Body of pancreas (tissue), 4 donors: Measurements from ENCODE around the gene COMP. TPM values are rescaled to one million over a fixed set of nuclear protein-coding genes. Genes with fewer than 3 reads are reported as not detected.

Experiments
- ATAC-seq: fragments of 150-250 bp; one replicate; pipeline ENCODE4 v1.9.1; 2016
- DNase-seq, 4 donors: peaks; one replicate each; pipeline ENCODE4 v3.0.0-alpha.2; 2019
- H3K27ac ChIP-seq, 4 donors: fragments of 200-600 bp; sonication (generic); 1 replicate in 3 of 4; 2 replicates in 1 of 4; pipeline versions ENCODE4 v1.5.1 to v1.6.1; 2016 to 2019; ENCODE audit warnings: mild to moderate bottlenecking in 1 of 4, mixed read lengths in 1 of 4, moderate library complexity in 1 of 4
- H3K27me3 ChIP-seq, 2 donors: fragments of 200-600 bp; sonication (generic); one replicate each; pipeline ENCODE4 v1.6.0; 2016; ENCODE audit warnings: mild to moderate bottlenecking in 1 of 2
- H3K36me3 ChIP-seq, 2 donors: fragments of 200-600 bp; sonication (generic); replicated peaks in 1 of 2; 2 replicates each; pipeline ENCODE4 v1.5.1; 2016; ENCODE audit warnings: low read depth in 2 of 2; ENCODE audit not compliant: insufficient read depth in 1 of 2
- H3K4me1 ChIP-seq: fragments of 200-600 bp; sonication (generic); one replicate; pipeline ENCODE4 v1.6.0; 2016
- H3K4me3 ChIP-seq, 2 donors: fragments of 200-600 bp; sonication (generic); 1 replicate in 1 of 2; 2 replicates in 1 of 2; pipeline ENCODE4 v1.5.1; 2016 to 2019
- H3K9me3 ChIP-seq, 3 donors: fragments of 200-600 bp; sonication (generic); 1 replicate in 2 of 3; 2 replicates in 1 of 3; pipeline ENCODE4 v1.5.1; 2016
- CTCF ChIP-seq, 7 experiments: fragments of 450-650 bp in 4 of 7; fragments of 200-600 bp in 3 of 7; sonication (generic) in 3 of 7; IDR thresholded peaks; one replicate each; pipeline ENCODE4 v1.5.1; 2016 to 2019; ENCODE audit warnings: antibody characterized with exemption in 7 of 7
- POLR2A ChIP-seq, 3 donors: fragments of 450-650 bp; IDR thresholded peaks; one replicate each; pipeline ENCODE4 v1.6.1; 2016; ENCODE audit warnings: antibody characterized with exemption in 3 of 3, mild to moderate bottlenecking in 2 of 3
- WGBS, 2 donors: methylation state at CpG; one replicate each; pipeline ENCODE4 v1.1.5; 2017; 5-methylcytosine and 5-hydroxymethylcytosine counted together
- intact Hi-C: fragments of 100-400 bp; cut with DNase I; formaldehyde crosslinking; loops from one replicate; pipeline ENCODE4 v1.15.1; 2023
- total RNA-seq, 2 donors: library from RNA; depleted of rRNA; stranded (reverse); fragments of >200 nt; gene quantifications; one replicate each; pipeline ENCODE4 v1.1.0, GENCODE V29; 2016

Gene COMP
- total RNA-seq, 2 donors from 2014 or later: 0.33 to 6.0 TPM

- no peak for DNase-seq
- no peaks in the 10 kb centered on the region for H3K27me3 ChIP-seq
- no peaks in the 10 kb centered on the region for H3K36me3 ChIP-seq
- ATAC-seq: no peak
- WGBS, 2 donors: 87 to 95% methylated on average over 14 to 41 of the region's 41 CpGs
- H3K4me3 ChIP-seq: no peak overlapping the region
- H3K4me1 ChIP-seq: peaks cover 34% of the 10 kb centered on the region
- peak overlapping the region; percentile 70 to 76 (median 73) for H3K27ac ChIP-seq
- intact Hi-C loops: no loop called here
- no peaks in the 10 kb centered on the region for H3K9me3 ChIP-seq
- TF ChIP-seq POLR2A (IDR thresholded peaks at IDR 0.05): no peak
- TF ChIP-seq CTCF (IDR thresholded peaks at IDR 0.05): no peak
Observed at GRCh38 chr19:18763674-18764590, 27.2 kb downstream of the COMP start.

GRCh38 chr19:18762125-18763023, 28.7 kb downstream of the COMP start:
- intact Hi-C loops: no loop called here
- ATAC-seq (peak; percentile 98), DNase-seq (peak; percentile 98 to 100 (median 99))
- no peak overlapping the region for H3K4me3 ChIP-seq
- 13 to 24% methylated on average over 13 to 35 of the region's 35 CpGs for WGBS, 2 donors
- H3K27me3 ChIP-seq: no peaks in the 10 kb centered on the region
- H3K36me3 ChIP-seq: no peaks in the 10 kb centered on the region
- TF ChIP-seq CTCF (IDR thresholded peaks at IDR 0.05): peak in 3 of 7 experiments; percentile 4 to 17 (median 10)
- TF ChIP-seq POLR2A (IDR thresholded peaks at IDR 0.05): peak in 2 of 3 donors; percentile 18 to 37
- no peaks in the 10 kb centered on the region for H3K9me3 ChIP-seq
- peak overlapping the region; percentile 70 to 76 (median 73) for H3K27ac ChIP-seq
- peaks cover 34% of the 10 kb centered on the region for H3K4me1 ChIP-seq

GRCh38 chr19:18761531-18762110, 29.5 kb downstream of the COMP start:
- Histone ChIP-seq H3K4me1 (peaks cover 34% of the 10 kb centered on the region), H3K27ac (peak overlapping the region; percentile 70 to 76 (median 73)), H3K9me3 (no peaks in the 10 kb centered on the region), H3K27me3 (no peaks in the 10 kb centered on the region), H3K4me3 (no peak overlapping the region), H3K36me3 (no peaks in the 10 kb centered on the region)
- DNase-seq (no peak), ATAC-seq (no peak)
- TF ChIP-seq POLR2A (IDR thresholded peaks at IDR 0.05) (no peak), CTCF (IDR thresholded peaks at IDR 0.05) (no peak)
- WGBS, 2 donors: 82 to 100% methylated on average over 5 to 16 of the region's 16 CpGs
- intact Hi-C loops: no loop called here

GRCh38 chr19:18760440-18761383, 30.4 kb downstream of the COMP start:
- ATAC-seq (no peak), DNase-seq (no peak)
- Histone ChIP-seq H3K9me3 (no peaks in the 10 kb centered on the region), H3K27me3 (no peaks in the 10 kb centered on the region), H3K36me3 (no peaks in the 10 kb centered on the region), H3K4me1 (peaks cover 34% of the 10 kb centered on the region), H3K4me3 (no peak overlapping the region), H3K27ac (no peak overlapping the region)
- no peak for TF ChIP-seq CTCF (IDR thresholded peaks at IDR 0.05)
- no peak for TF ChIP-seq POLR2A (IDR thresholded peaks at IDR 0.05)
- intact Hi-C loops: no loop called here
- WGBS, 2 donors: 92 to 93% methylated on average over 23 to 24 of the region's 27 CpGs
